Mesendoderm (in vitro differentiated cells): ENCODE results near the gene KCNK13.
A peak's percentile ranks its signal among the peaks of the same experiment; 100 is the strongest.

Source experiments
- DNase-seq: peaks from one replicate; pipeline ENCODE4 v3.0.0; 2013
- H2AK5ac ChIP-seq: 2 replicates; pipeline ENCODE4 v1.6.1; 2013; ENCODE audit warnings: low read length, inconsistent platforms
- H2BK120ac ChIP-seq: 2 replicates; pipeline ENCODE4 v1.6.1; 2013; ENCODE audit warnings: low read depth, mild to moderate bottlenecking, low read length, moderate library complexity, mixed read lengths
- H2BK15ac ChIP-seq: replicated peaks from 2 replicates; pipeline ENCODE4 v1.6.1; 2013; ENCODE audit warnings: low read depth, mild to moderate bottlenecking, moderate library complexity
- H2BK5ac ChIP-seq: 2 replicates; pipeline ENCODE4 v1.6.1; 2013; ENCODE audit warnings: low read length, inconsistent platforms
- H3K18ac ChIP-seq: 2 replicates; pipeline ENCODE4 v1.6.1; 2013; ENCODE audit warnings: mild to moderate bottlenecking, low read length, mixed read lengths
- H3K23ac ChIP-seq: one replicate; pipeline ENCODE4 v1.6.1; 2013; ENCODE audit warnings: low read length
- H3K27ac ChIP-seq: 2 replicates; pipeline ENCODE4 v1.5.1; 2013; ENCODE audit warnings: low read depth, mild to moderate bottlenecking, inconsistent platforms, low read length, moderate library complexity
- H3K27me3 ChIP-seq: 2 replicates; pipeline ENCODE4 v1.6.1; 2013; ENCODE audit warnings: low read length, control low read depth, mild to moderate bottlenecking, inconsistent platforms; ENCODE audit not compliant: insufficient read depth, poor library complexity
- H3K36me3 ChIP-seq: 2 replicates; pipeline ENCODE4 v1.6.1; 2013; ENCODE audit warnings: low read length, inconsistent platforms; ENCODE audit not compliant: control insufficient read depth, insufficient read depth
- H3K4ac ChIP-seq: one replicate; pipeline ENCODE4 v1.6.1; 2013; ENCODE audit warnings: low read depth, mild to moderate bottlenecking, low read length, moderate library complexity
- H3K4me1 ChIP-seq: 2 replicates; pipeline ENCODE4 v1.6.1; 2013; ENCODE audit warnings: low read depth, low read length, inconsistent platforms; ENCODE audit not compliant: control insufficient read depth
- H3K4me2 ChIP-seq: 2 replicates; pipeline ENCODE4 v1.6.1; 2013; ENCODE audit warnings: low read length
- H3K4me3 ChIP-seq: 2 replicates; pipeline ENCODE4 v1.5.1; 2013; ENCODE audit warnings: mild to moderate bottlenecking, low read length
- H3K56ac ChIP-seq: one replicate; pipeline ENCODE4 v1.6.1; 2013; ENCODE audit warnings: low read length
- H3K79me1 ChIP-seq: 2 replicates; pipeline ENCODE4 v1.6.1; 2013; ENCODE audit warnings: low read length, inconsistent platforms
- H3K79me2 ChIP-seq: 2 replicates; pipeline ENCODE4 v1.6.1; 2013; ENCODE audit warnings: mild to moderate bottlenecking, low read length; ENCODE audit not compliant: control insufficient read depth, insufficient read depth
- H3K9ac ChIP-seq: 2 replicates; pipeline ENCODE4 v1.6.1; 2013; ENCODE audit warnings: low read length, inconsistent platforms
- H4K5ac ChIP-seq: one replicate; pipeline ENCODE4 v1.6.1; 2013; ENCODE audit warnings: low read length
- H4K8ac ChIP-seq: one replicate; pipeline ENCODE4 v1.6.1; 2013; ENCODE audit warnings: low read depth, mild to moderate bottlenecking, control low read depth, low read length, moderate library complexity
- WGBS: extraction: QIAGEN DNeasy Blood & Tissue Kit; methylation state at CpG from one replicate; pipeline ENCODE4 v1.1.7; 2013; ENCODE audit warnings: low lambda C conversion rate, missing lambda C conversion rate; ENCODE audit not compliant: insufficient coverage; ENCODE audit errors: extremely low coverage; 5-methylcytosine and 5-hydroxymethylcytosine counted together

The KCNK13 gene

GRCh38 chr14:90054803-90055202, 7.0 kb upstream of the KCNK13 start:
- Histone ChIP-seq H2BK5ac (no peak overlapping the region), H3K36me3 (no peaks in the 10 kb centered on the region), H4K5ac (no peak overlapping the region), H3K4me1 (no peaks in the 10 kb centered on the region), H3K18ac (no peak overlapping the region), H3K4me2 (no peak overlapping the region), H2BK15ac (no peak overlapping the region), H3K27me3 (peaks cover 3% of the 10 kb centered on the region), H3K9ac (no peak overlapping the region), H3K23ac (no peak overlapping the region), H3K79me2 (no peaks in the 10 kb centered on the region), H3K56ac (no peak overlapping the region), H3K4me3 (no peak overlapping the region), H3K79me1 (no peaks in the 10 kb centered on the region), H4K8ac (no peak overlapping the region), H2BK120ac (no peak overlapping the region), H3K27ac (no peak overlapping the region), H2AK5ac (no peak overlapping the region), H3K4ac (no peak overlapping the region)
- no CpG with 5 or more reads among the region's 1 CpG for WGBS
- no peak for DNase-seq

- whole genome bisulfite sequencing: no CpG with 5 or more reads among the region's 8 CpGs
Observed at GRCh38 chr14:90056826-90057225, 5.0 kb upstream of the KCNK13 start.

GRCh38 chr14:90058876-90059458, 2.8 kb upstream of the KCNK13 start:
- Histone ChIP-seq H3K36me3 (no peaks in the 10 kb centered on the region), H3K23ac (no peak overlapping the region), H2BK120ac (no peak overlapping the region), H3K56ac (no peak overlapping the region), H2BK5ac (no peak overlapping the region), H4K5ac (no peak overlapping the region), H3K9ac (no peak overlapping the region), H4K8ac (no peak overlapping the region), H3K79me2 (no peaks in the 10 kb centered on the region), H3K79me1 (no peaks in the 10 kb centered on the region), H3K27ac (no peak overlapping the region), H3K4me3 (no peak overlapping the region), H3K27me3 (peaks cover 3% of the 10 kb centered on the region), H2BK15ac (no peak overlapping the region), H3K4ac (no peak overlapping the region), H3K4me2 (no peak overlapping the region), H3K4me1 (no peaks in the 10 kb centered on the region), H2AK5ac (no peak overlapping the region), H3K18ac (no peak overlapping the region)
- no CpG with 5 or more reads among the region's 7 CpGs for WGBS
- no peak for DNase-seq

More at GRCh38 chr14:90056826-90057225, 5.0 kb upstream of the KCNK13 start:
- no peak overlapping the region for H3K4me2 ChIP-seq
- H4K8ac ChIP-seq: no peak overlapping the region
- peaks cover 3% of the 10 kb centered on the region for H3K27me3 ChIP-seq
- H2BK5ac ChIP-seq: no peak overlapping the region
- no peak overlapping the region for H4K5ac ChIP-seq
- H2AK5ac ChIP-seq: no peak overlapping the region
- DNase-seq: peak; percentile 20
- H3K79me2 ChIP-seq: no peaks in the 10 kb centered on the region
- no peaks in the 10 kb centered on the region for H3K36me3 ChIP-seq
- no peak overlapping the region for H3K18ac ChIP-seq
- no peak overlapping the region for H3K27ac ChIP-seq
- H3K79me1 ChIP-seq: no peaks in the 10 kb centered on the region
- H2BK120ac ChIP-seq: no peak overlapping the region
- no peak overlapping the region for H3K56ac ChIP-seq
- no peak overlapping the region for H3K4ac ChIP-seq
- no peak overlapping the region for H3K4me3 ChIP-seq
- H3K9ac ChIP-seq: no peak overlapping the region
- no peak overlapping the region for H3K23ac ChIP-seq
- H3K4me1 ChIP-seq: no peaks in the 10 kb centered on the region
- H2BK15ac ChIP-seq: no peak overlapping the region

GRCh38 chr14:90060312-90060964, 1.4 kb upstream of the KCNK13 start:
- DNase-seq: peak; percentile 85
- Histone ChIP-seq H3K23ac (no peak overlapping the region), H3K56ac (peak overlapping the region; percentile 81), H3K79me2 (no peaks in the 10 kb centered on the region), H3K4ac (no peak overlapping the region), H3K9ac (peak overlapping the region; percentile 65), H3K4me2 (peak overlapping the region; percentile 65), H3K27me3 (peaks cover 3% of the 10 kb centered on the region), H2BK5ac (no peak overlapping the region), H3K27ac (no peak overlapping the region), H2BK120ac (no peak overlapping the region), H3K36me3 (no peaks in the 10 kb centered on the region), H3K18ac (no peak overlapping the region), H4K5ac (no peak overlapping the region), H2AK5ac (no peak overlapping the region), H3K4me1 (no peaks in the 10 kb centered on the region), H3K4me3 (peak overlapping the region; percentile 49), H4K8ac (no peak overlapping the region), H2BK15ac (no peak overlapping the region), H3K79me1 (no peaks in the 10 kb centered on the region)
- WGBS: no CpG with 5 or more reads among the region's 80 CpGs

GRCh38 chr14:90060965-90061684, 669 bp upstream of the KCNK13 start:
- no peak overlapping the region for H2BK15ac ChIP-seq
- peak; percentile 57 for DNase-seq

More at GRCh38 chr14:90060965-90061684, 669 bp upstream of the KCNK13 start:
- no peak overlapping the region for H2BK120ac ChIP-seq
- no peak overlapping the region for H3K4ac ChIP-seq
- no peak overlapping the region for H2AK5ac ChIP-seq
- H3K27me3 ChIP-seq: peaks cover 3% of the 10 kb centered on the region
- no peaks in the 10 kb centered on the region for H3K79me1 ChIP-seq
- H3K56ac ChIP-seq: peak overlapping the region; percentile 81
- H3K36me3 ChIP-seq: no peaks in the 10 kb centered on the region
- no CpG with 5 or more reads among the region's 60 CpGs for WGBS
- no peak overlapping the region for H3K23ac ChIP-seq
- no peak overlapping the region for H4K5ac ChIP-seq
- no peak overlapping the region for H3K27ac ChIP-seq
- H2BK5ac ChIP-seq: no peak overlapping the region
- peak overlapping the region; percentile 49 for H3K4me3 ChIP-seq
- H3K4me1 ChIP-seq: no peaks in the 10 kb centered on the region
- H4K8ac ChIP-seq: no peak overlapping the region
- H3K4me2 ChIP-seq: peak overlapping the region; percentile 65
- H3K9ac ChIP-seq: peak overlapping the region; percentile 65
- H3K18ac ChIP-seq: no peak overlapping the region
- no peaks in the 10 kb centered on the region for H3K79me2 ChIP-seq
